HS-27A (cell line): ENCODE measurements around the gene SDR39U1.
"Not testable (repeated sequence)": the region's sequence is repeated elsewhere in the genome, so short reads cannot be mapped to it uniquely, and the experiment has no call there.

ENCODE experiments used
- DNase-seq: peaks from one replicate; pipeline ENCODE4 v3.0.0-alpha.2; 2012; ENCODE audit warnings: low read depth, missing footprints

Gene SDR39U1, protein sequence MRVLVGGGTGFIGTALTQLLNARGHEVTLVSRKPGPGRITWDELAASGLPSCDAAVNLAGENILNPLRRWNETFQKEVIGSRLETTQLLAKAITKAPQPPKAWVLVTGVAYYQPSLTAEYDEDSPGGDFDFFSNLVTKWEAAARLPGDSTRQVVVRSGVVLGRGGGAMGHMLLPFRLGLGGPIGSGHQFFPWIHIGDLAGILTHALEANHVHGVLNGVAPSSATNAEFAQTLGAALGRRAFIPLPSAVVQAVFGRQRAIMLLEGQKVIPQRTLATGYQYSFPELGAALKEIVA

GRCh38 chr14:24442240-24443052, at the start of gene SDR39U1:
TSS of gene SDR39U1 (minus strand) at chr14:24442776. CDS start at chr14:24442769, 7 bp downstream.
- DNase-seq, result peak; percentile 99

DNA sequence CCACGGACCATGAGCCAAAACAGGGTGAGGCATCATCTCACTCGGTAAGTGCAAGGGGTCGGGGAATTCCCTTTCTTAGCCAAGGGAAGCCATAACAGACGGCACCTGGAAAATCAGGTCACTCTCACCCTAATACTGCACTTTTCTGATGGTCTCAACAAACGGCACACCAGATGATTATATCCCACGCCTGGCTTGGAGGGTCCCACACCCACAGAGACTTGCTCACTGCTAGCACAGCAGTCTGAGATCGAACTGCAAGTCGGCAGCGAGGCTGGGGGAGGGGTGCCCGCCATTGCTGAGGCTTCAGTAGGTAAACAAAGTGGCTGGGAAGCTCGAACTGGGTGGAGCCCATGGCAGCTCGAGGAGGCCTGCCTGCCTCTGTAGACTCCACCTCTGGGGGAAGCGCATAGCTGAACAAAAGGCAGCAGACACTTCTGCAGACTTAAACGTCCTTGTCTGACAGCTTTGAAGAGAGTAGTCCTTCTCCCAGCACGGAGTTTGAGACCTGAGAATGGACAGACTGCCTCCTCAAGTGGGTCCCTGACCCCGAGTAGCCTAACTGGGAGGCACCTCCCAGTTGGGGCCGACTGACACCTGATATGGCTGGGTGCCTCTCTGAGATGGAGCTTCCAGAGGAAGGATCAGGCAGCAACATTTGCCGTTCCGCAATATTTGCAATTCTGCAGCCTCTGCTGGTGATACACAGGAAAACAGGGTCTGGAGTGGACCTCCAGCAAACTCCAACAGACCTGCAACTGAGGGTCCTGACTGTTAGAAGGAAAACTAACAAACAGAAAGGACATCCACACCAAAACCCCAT, 49.2 kb upstream of the SDR39U1 start:
- not testable (repeated sequence) for DNase-seq

GRCh38 chr14:24483604-24484252, 41.2 kb upstream of the SDR39U1 start:
- no peak for DNase-seq

- DNase-seq, result peak; percentile 14
These were observed 40.2 kb upstream of the SDR39U1 start for GRCh38 chr14:24482699-24483303.

- DNase-seq, result no peak
These were observed 39.2 kb upstream of the SDR39U1 start for GRCh38 chr14:24481622-24482324.

DNA sequence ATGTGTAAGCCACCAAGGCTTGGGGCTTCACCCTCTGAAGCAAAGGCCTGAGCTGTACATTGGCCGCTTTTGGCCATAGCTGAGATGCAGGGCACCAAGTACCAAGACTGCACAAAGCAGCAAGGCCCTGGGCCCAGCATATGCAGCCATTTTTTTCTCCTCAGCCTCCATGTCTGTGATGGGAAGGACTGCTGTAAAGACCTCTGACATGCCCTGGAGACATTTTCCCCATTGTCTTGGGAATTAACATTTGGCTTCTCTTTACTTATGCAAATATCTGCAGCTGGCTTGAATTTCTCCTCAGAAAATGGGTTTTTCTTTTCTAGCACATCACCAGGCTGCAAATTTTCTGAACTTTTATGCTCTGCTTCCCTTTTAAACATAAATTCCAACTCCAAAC, 37.4 kb upstream of the SDR39U1 start:
- DNase-seq, result not testable (repeated sequence)

GRCh38 chr14:24475261-24475660, 32.7 kb upstream of the SDR39U1 start:
- no peak for DNase-seq

DNA sequence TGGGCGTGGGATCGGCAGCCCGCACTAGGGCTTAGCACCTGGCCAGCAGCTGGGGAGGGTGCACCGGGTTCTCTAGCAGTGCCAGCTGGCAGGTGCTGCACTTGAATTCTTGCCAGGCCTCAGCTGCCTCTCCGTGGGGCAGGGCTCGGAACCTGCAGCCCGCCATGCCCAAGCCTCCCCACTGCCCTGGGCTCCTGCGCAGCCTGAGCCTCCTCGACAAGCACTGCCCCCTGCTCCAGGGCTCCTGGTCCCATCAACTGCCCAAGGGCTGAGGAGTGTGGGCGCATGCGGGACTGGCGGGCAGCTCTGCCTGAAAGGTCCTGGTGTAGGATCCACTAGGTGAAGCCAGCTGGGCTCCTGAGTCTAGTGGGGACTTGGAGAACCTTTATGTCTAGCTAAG, 30.6 kb upstream of the SDR39U1 start:
- no peak for DNase-seq

DNA sequence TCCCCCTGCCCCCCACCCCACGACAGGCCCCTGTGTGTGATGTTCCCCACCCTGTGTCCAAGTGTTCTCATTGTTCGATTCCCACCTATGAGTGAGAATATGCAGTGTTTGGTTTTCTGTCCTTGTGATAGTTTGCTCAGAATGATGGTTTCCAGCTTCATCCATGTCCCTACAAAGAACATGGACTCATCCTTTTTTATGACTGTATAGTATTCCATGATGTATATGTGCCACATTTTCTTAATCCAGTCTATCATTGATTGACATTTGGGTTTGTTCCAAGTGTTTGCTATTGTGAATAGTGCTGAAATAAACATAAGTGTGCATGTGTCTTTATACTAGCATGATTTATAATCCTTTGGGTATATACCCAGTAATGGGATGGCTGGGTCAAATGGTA, 27.9 kb upstream of the SDR39U1 start:
- DNase-seq, result not testable (repeated sequence)

DNA sequence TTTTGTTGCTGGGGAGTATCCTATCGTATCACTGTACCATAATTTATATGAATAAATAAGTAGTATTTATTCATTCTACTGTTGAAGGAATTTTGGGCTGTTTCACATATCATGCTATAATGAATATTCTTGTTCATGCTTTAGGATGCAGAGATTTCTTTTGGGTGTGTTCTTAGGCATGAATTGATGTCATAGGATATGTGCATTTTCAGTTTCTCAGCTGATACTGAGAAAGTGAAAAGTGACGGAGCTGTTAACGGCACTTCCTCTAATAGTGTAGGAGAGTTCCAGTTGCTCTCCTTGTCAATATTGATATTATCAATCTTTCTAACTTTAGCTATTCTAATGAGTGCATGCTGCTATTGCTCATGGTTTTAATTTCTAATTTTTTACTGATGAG, 23.2 kb upstream of the SDR39U1 start:
- DNase-seq, result no peak

DNA sequence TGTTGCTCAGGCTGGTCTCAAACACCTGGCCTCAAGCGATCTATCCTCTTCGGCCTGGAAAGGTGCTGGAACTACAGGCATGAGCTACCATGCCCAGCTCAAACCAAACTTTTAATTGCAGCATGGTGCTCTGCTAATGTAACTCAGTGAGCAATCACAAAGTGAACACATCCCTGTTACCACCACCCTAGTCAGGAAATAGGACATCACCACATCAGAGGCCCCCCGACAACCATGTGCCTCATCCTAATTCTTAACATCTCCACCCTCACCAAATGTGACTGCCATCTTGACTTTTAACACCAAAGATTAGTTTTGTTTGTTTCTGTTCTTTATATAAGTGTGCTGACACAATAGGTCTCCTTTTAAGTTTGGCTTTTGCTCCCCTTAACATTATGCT, 22.8 kb upstream of the SDR39U1 start:
- DNase-seq, result no peak

GRCh38 chr14:24463884-24464785, 21.6 kb upstream of the SDR39U1 start:
- no peak for DNase-seq

DNA sequence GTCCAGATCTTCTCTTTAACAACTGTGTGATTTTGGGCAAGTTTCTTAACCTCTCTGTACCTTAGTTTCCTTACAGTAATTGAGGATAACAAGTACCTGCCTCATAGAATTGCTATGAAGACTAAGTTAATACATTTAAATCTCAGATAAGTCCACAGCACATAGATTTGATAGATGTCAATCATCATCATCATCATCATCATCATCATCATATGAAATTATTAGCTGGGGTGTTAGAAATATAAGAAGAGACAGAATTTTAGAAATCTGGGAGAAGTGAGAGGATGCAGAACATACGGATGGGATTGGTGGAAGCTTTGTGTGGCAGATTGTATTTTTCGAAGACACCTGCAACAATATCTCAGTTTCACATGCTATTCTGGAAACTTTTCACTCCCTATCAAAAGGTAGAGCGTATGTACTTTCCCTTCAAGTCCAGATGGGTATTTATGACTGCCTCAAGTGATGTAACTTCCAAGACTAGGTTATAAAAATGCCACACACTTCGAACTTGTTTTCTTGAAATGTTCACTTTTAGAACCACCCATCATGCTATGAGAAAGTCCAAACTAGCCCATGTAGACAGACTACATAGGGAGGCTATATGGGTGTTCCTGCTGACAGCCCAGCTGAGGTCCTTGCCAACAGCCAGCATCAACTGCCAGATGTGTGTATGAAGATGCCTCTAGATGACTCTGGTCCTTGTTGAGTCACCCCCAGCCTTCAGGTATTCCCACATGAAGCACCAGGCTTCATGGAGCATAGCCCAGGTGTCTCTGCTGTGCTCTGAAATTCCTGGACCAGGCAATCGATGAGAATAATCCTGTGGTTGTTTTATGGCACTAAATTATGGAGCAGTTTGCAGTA, 20.7 kb upstream of the SDR39U1 start:
- DNase-seq, result no peak

DNA sequence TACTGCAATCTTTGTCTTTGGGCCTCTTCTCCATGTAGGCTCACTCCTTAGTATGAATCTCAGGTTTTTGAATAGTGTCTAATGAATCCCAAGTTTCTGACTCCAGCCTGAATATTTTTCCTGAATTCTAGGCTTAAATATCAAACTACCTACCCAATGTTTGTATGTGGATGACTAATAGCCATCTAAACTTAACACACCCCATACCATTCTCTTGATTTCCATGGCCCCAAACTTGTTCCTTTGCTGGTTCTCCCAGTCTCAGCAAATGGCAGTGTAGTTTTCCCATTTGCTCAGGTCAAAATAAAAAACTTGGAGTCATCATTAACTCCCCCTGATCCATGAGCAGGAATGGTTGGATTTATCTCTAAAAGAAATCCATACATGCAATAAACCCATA, 18.8 kb upstream of the SDR39U1 start:
- DNase-seq, result no peak

GRCh38 chr14:24459331-24459730, 16.8 kb upstream of the SDR39U1 start:
- DNase-seq, result no peak

GRCh38 chr14:24458736-24459135, 16.2 kb upstream of the SDR39U1 start:
- DNase-seq, result no peak

- no peak for DNase-seq
These were observed 14.4 kb upstream of the SDR39U1 start for GRCh38 chr14:24456980-24457379.

GRCh38 chr14:24450828-24451227, 8.3 kb upstream of the SDR39U1 start:
- not testable (repeated sequence) for DNase-seq
